ENCODE data around the gene ACAA2. TPM values are rescaled to one million over a fixed set of nuclear protein-coding genes. Genes with fewer than 3 reads are reported as not detected.

ACAA2 gene
- total RNA-seq, 4 donors from 2014 or later: 43.0 to 214 (median 147) TPM

GRCh38 chr18:49853011-49853410, 39.7 kb upstream of the ACAA2 start:
- no peak overlapping the region for H3K27ac ChIP-seq
- intact Hi-C loops (cut with DNase I; ENCODE audit: low total_unique reads): no loop called here

GRCh38 chr18:49851624-49852023, 38.3 kb upstream of the ACAA2 start:
- H3K27me3 ChIP-seq: no peaks in the 10 kb centered on the region
- H3K4me3 ChIP-seq: no peak overlapping the region
- TF ChIP-seq EP300 (IDR thresholded peaks at IDR 0.05; ENCODE audit: low read depth): no peak
- no peak for TF ChIP-seq CTCF (IDR thresholded peaks at IDR 0.05)
- no peak for TF ChIP-seq POLR2A (IDR thresholded peaks at IDR 0.05)
- TF ChIP-seq POLR2AphosphoS5 (IDR thresholded peaks at IDR 0.05): no peak
- peaks cover 0 to 18% (median 12%) of the 10 kb centered on the region in 4 donors for H3K4me1 ChIP-seq
- 75 to 83% methylated on average over 1 to 4 of the region's 4 CpGs for WGBS, 2 donors (ENCODE audit: low coverage in 1 of 2)
- no peak overlapping the region for H3K27ac ChIP-seq
- no peak for DNase-seq
- H3K9me3 ChIP-seq: no peaks in the 10 kb centered on the region
- intact Hi-C loops (cut with DNase I; ENCODE audit: low total_unique reads): no loop called here
- in situ Hi-C loops (cut with MboI; ENCODE audit: low pct_ligation_motif_present in 1 of 4, low pct_unique_long_range_greater_than_20kb in 1 of 4, low sequenced_read_pairs in 3 of 4): loop anchor here in 2 of 4 donors (10.0 to 25.0 kb wide), 2 partner anchors 337 to 339 kb away; no protein-coding TSS in a partner anchor
- no peaks in the 10 kb centered on the region for H3K36me3 ChIP-seq

More at GRCh38 chr18:49853011-49853410, 39.7 kb upstream of the ACAA2 start:
- 81% methylated on average over 7 of the region's 7 CpGs; no CpG with 5 or more reads in 1 of the 2 donors for WGBS, 2 donors (ENCODE audit: low coverage in 1 of 2)
- H3K9me3 ChIP-seq: no peaks in the 10 kb centered on the region
- in situ Hi-C loops (cut with MboI; ENCODE audit: low pct_ligation_motif_present in 1 of 4, low pct_unique_long_range_greater_than_20kb in 1 of 4, low sequenced_read_pairs in 3 of 4): loop anchor here in 2 of 4 donors (10.0 to 25.0 kb wide), 2 partner anchors 338 to 341 kb away; no protein-coding TSS in a partner anchor
- H3K27me3 ChIP-seq: no peaks in the 10 kb centered on the region
- H3K36me3 ChIP-seq: no peaks in the 10 kb centered on the region
- H3K4me3 ChIP-seq: no peak overlapping the region
- peaks cover 0 to 24% (median 15%) of the 10 kb centered on the region in 4 donors for H3K4me1 ChIP-seq
- DNase-seq: no peak
- TF ChIP-seq POLR2A (IDR thresholded peaks at IDR 0.05) (no peak), CTCF (IDR thresholded peaks at IDR 0.05) (no peak)

GRCh38 chr18:49850636-49851035, 37.3 kb upstream of the ACAA2 start:
- no peaks in the 10 kb centered on the region for H3K27me3 ChIP-seq
- peak overlapping the region; percentile 78 to 84 (median 80) for H3K27ac ChIP-seq
- in situ Hi-C loops (cut with MboI; ENCODE audit: low pct_ligation_motif_present in 1 of 4, low pct_unique_long_range_greater_than_20kb in 1 of 4, low sequenced_read_pairs in 3 of 4): loop anchor here in 2 of 4 donors (10.0 to 25.0 kb wide), 2 partner anchors 336 to 338 kb away; no protein-coding TSS in a partner anchor
- peaks cover 0 to 24% (median 16%) of the 10 kb centered on the region in 4 donors for H3K4me1 ChIP-seq
- no peak for DNase-seq
- no peaks in the 10 kb centered on the region for H3K9me3 ChIP-seq
- H3K36me3 ChIP-seq: no peaks in the 10 kb centered on the region
- intact Hi-C loops (cut with DNase I; ENCODE audit: low total_unique reads): no loop called here
- no peak overlapping the region for H3K4me3 ChIP-seq
- 92 to 100% methylated on average over 5 to 8 of the region's 8 CpGs for WGBS, 2 donors (ENCODE audit: low coverage in 1 of 2)
- no peak for TF ChIP-seq POLR2AphosphoS5 (IDR thresholded peaks at IDR 0.05)
- no peak for TF ChIP-seq CTCF (IDR thresholded peaks at IDR 0.05)
- TF ChIP-seq EP300 (IDR thresholded peaks at IDR 0.05; ENCODE audit: low read depth): no peak
- no peak for TF ChIP-seq POLR2A (IDR thresholded peaks at IDR 0.05)

GRCh38 chr18:49849331-49850217, 36.2 kb upstream of the ACAA2 start:
- in situ Hi-C loops (cut with MboI; ENCODE audit: low pct_ligation_motif_present in 1 of 4, low pct_unique_long_range_greater_than_20kb in 1 of 4, low sequenced_read_pairs in 3 of 4): loop anchor here in 2 of 4 donors (10.0 to 25.0 kb wide), 2 partner anchors 335 to 337 kb away; no protein-coding TSS in a partner anchor

More at GRCh38 chr18:49849331-49850217, 36.2 kb upstream of the ACAA2 start:
- Histone ChIP-seq H3K4me3 (peak overlapping the region in 1 of 4 donors; percentile 33), H3K27me3 (no peaks in the 10 kb centered on the region), H3K36me3 (no peaks in the 10 kb centered on the region), H3K4me1 (peaks cover 0 to 24% (median 16%) of the 10 kb centered on the region in 4 donors), H3K9me3 (no peaks in the 10 kb centered on the region), H3K27ac (peak overlapping the region; percentile 78 to 84 (median 80))
- DNase-seq: peak; percentile 93
- 42% methylated on average over 14 of the region's 14 CpGs; no CpG with 5 or more reads in 1 of the 2 donors for WGBS, 2 donors (ENCODE audit: low coverage in 1 of 2)
- TF ChIP-seq CTCF (IDR thresholded peaks at IDR 0.05): peak in 2 of 5 experiments; percentile 31 to 55
- TF ChIP-seq POLR2A (IDR thresholded peaks at IDR 0.05): peak; percentile 82
- TF ChIP-seq POLR2AphosphoS5 (IDR thresholded peaks at IDR 0.05): peak in 2 of 3 donors; percentile 81 to 82
- TF ChIP-seq EP300 (IDR thresholded peaks at IDR 0.05; ENCODE audit: low read depth): peak; percentile 7
- intact Hi-C loops (cut with DNase I; ENCODE audit: low total_unique reads): no loop called here

Data from transverse colon (tissue), 4 donors.